GM10266 (cell line): ENCODE measurements around the gene SERTM1.

ENCODE experiments used
- DNase-seq: peaks from one replicate; pipeline ENCODE4 v3.0.0; 2012; ENCODE audit errors: extremely low spot score
- CTCF ChIP-seq: IDR thresholded peaks from 2 replicates; pipeline ENCODE4 v1.5.1; 2012; ENCODE audit warnings: mild to moderate bottlenecking, low read depth; ENCODE audit not compliant: control insufficient read depth, insufficient read depth; ENCODE audit errors: missing control alignments

SERTM1 gene

GRCh38 chr13:36724141-36724540, 50.3 kb downstream of the SERTM1 start:
- TF ChIP-seq CTCF = no peak
- no peak for DNase-seq

GRCh38 chr13:36725936-36726335, 52.1 kb downstream of the SERTM1 start:
- TF ChIP-seq CTCF = no peak
- DNase-seq = no peak

- DNase-seq = no peak
These were observed 54.2 kb downstream of the SERTM1 start for GRCh38 chr13:36728006-36728405.

GRCh38 chr13:36736119-36736726, 62.4 kb downstream of the SERTM1 start:
- peak; percentile 50 for TF ChIP-seq CTCF
- peak; percentile 20 for DNase-seq

More at GRCh38 chr13:36728006-36728405, 54.2 kb downstream of the SERTM1 start:
- no peak for TF ChIP-seq CTCF

GRCh38 chr13:36737524-36738083, 63.8 kb downstream of the SERTM1 start:
- no peak for DNase-seq
- TF ChIP-seq CTCF = no peak

GRCh38 chr13:36745436-36745835, 71.6 kb downstream of the SERTM1 start:
- no peak for DNase-seq
- TF ChIP-seq CTCF = no peak

- no peak for DNase-seq
- TF ChIP-seq CTCF = no peak
These were observed 72.2 kb downstream of the SERTM1 start for GRCh38 chr13:36746051-36746450.
